ENCODE measurements around the gene ALDH1A3.

The ALDH1A3 gene

DNA sequence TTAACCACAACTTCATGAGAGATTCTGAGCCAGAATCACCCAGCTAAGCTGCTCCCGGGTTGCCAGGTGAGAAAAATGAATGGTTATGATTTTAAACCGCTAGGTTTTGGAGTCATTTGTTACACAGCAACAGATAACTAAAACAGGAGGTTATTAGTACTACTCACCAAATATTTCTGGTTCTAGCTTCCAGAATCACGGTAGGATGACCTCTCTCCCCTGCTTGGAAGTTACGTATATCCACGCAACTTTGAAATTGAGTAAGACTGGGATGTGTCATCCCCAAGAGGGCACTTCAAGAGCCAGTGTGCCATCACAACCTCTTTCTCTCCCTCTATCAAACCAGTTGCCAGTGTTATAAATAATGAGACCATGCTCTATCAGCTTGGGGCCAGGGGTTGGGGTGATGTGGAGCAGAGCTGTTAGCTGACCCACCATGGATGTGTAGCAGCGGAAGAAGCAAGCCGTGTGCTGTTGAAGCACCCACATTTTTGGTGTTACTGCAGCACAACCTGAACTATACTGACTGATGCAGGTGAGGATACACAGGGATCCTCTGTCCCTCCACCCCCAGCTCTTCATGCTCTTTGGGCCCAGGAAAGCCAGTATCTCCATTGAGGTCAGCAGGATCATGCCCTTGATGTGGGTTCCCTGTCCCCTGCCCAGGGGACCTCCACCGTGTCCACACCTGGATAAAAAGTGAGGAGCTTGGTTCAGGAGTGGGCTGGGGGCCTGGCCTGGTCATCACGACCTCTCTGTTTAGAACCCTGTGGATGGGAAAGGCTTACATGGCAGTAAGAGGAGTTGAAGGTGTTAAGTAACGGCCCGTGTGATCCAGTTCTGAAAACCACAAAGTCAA, 19.4 kb upstream of the ALDH1A3 start:
- no peak for DNase-seq

DNA sequence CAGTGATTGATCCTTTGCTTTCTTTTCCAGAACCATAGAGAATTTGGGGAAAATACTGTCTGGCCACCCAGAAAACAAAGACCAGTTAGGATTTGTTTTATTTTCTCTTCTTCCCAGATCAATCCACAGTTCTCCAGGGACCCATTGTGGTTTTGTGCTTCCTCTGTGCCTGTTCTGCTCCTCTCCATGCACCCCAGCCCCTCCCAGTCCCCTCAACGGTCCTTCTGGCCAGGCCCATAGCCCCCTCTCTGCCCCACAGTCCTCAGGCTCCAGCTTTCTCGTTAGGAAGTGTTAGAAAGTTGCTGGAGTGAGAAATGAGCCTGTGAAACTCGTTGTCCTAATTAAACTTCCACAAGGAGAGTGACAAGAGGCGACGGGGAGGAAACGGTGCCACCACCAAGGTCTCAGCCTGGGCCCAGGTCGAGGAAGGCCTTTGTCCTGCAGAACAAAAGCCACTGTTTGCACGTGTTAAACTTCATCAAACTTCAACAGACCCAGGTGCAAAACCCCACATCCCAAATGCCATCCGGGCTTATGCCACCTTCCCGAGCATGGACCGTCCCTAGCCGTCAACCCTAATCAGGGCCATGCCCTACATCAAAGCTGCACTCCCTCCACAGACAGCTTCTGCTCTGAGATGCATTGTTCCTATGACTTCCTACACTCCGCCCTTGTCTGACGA, 18.7 kb upstream of the ALDH1A3 start:
- no peak for DNase-seq

DNA sequence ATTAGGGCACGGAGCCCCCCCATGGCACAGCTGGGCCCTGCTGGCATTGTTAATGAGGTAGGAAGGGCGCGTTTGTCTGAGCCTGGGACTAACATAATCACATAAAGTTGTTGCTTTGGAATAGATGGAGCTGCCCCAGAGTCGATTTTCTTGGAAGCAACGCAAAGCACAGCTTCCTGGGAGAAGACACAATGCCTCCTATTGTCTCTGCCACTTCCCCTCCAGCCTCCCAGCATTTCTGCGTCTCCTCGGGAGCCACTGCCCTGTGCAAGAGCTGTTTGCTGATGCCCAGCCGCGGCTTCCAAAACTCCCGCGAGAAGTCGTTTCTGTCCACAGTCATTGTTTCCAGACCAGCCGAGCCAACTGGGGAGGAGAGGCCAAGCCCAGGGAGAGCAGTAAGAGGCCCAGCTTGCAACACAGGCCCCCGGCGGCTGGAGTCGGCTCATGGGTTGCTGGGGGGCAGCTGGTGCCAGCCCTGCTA, 18.1 kb upstream of the ALDH1A3 start:
- no peak for DNase-seq

GRCh38 chr15:100862162-100862561, 17.5 kb upstream of the ALDH1A3 start:
- DNase-seq: no peak

DNA sequence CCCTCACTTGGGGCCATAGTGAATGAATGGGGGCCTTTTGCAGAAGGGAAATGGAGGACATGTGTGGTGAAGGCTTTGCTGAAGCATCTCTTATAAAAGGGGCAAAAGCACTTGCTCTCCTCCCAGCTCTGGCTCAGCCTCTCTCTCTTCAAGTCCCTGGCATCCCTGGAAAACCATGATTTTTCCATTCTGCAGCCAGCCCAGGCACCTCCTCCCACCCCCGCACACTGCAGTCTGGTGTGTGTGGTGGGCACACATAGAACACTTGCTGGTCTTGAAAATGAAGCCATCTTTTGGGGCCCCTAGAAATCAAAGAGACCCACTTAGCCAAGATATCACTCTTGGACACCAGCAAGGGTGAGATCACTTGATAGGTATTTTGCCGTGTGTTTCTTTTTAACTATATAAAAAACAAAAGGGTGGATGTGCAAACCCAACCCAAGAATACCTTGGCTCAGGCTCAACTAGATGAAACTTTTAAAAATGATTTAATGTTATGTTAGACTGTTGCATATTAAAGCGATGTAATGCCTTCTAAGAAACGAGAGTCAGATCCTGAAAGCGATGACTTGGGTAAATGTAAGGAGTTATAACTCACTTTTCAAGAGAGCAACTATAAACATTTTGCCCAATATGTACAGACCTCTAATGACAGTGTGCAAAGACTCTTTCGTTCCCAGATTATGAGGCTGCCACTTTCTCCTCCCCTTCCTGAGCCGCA, 16.4 kb upstream of the ALDH1A3 start:
- DNase-seq: no peak

GRCh38 chr15:100863796-100864267, 15.8 kb upstream of the ALDH1A3 start:
- DNase-seq: no peak

- DNase-seq: no peak
Measured at GRCh38 chr15:100866386-100867330, 13.0 kb upstream of the ALDH1A3 start.

GRCh38 chr15:100867433-100867832, 12.2 kb upstream of the ALDH1A3 start:
- no peak for DNase-seq

DNA sequence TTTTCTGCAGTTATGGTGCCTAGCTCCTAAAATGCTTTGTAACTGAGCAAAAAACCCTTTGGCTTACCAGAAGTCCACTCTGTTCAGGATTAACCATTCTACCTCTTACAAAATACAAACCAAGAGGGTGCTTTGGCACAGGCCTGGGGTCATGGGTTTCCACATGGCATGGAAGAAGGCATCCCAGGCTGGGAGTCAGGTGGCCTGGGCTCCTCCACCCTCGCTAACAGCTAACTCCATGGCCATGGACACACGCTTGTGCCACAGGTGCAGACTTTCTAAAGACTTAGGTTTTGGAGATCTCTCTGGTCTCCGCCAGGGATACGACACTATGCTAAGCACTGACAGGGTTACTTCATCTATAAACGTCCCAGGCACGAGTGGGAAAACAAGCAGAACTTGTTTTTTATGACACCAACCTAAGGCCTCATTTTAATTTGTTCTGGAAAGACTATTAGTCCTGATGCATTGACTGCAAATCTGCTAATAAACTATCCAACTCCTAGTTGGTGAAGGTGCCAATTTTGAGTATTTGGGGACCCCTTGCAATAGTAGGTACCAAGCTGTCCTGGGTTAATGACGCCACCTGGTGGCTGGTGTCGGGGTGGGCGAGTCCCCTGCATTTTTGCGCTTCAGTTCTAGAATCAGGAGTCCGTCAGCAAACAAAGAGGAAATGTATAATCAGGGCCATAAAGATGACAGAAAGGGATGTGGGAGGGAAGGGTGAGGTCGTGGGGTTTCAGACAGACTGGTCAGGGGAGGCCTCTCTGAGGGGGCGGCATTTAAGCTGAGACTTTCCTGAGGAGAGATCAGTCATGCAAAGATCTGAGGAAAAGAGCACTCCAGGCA, 10.3 kb upstream of the ALDH1A3 start:
- DNase-seq: no peak

- peak; percentile 67 to 83 for DNase-seq
Measured at GRCh38 chr15:100873029-100873677, 6.5 kb upstream of the ALDH1A3 start.

DNA sequence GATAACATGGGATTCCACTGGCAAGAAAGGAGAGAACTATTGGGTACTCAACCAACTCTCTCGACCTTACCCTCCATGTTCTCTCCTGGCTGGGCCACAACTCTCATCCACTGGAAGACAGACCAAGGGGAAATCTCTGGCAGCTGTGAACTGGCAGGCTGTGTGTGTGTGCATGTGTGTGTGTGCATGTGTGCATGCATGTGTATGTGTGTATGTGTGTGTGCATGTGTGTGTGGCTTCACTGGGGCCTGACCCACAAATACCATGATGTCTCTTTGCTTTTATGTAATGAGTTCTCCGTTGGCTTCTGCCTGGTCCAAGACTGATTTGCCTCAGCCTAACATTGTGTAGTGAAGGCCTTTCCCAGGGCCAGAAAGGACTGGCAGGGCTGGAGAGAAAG, 4.1 kb upstream of the ALDH1A3 start:
- no peak for DNase-seq

GRCh38 chr15:100875976-100876375, 3.7 kb upstream of the ALDH1A3 start:
- DNase-seq: no peak

DNA sequence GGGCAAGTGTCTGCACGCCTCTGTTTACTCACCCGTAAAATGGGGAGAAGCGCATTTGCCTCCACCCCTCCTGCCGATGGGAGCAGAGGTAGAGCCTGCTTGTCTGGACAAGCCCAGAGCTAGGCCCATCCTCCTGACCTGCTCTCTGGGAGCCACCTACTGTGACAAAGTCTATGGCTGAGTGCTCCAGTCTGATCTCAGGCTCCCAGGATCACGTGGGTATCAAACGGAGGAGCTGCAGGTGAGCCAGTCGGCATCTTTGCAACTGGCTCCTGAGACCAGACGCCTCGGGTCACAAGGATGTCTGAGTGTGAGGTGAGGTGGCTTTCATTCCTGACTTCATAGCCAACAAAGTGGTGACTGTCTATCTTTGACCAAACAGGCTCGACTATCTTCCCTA, 2.1 kb upstream of the ALDH1A3 start:
- DNase-seq: no peak

DNA sequence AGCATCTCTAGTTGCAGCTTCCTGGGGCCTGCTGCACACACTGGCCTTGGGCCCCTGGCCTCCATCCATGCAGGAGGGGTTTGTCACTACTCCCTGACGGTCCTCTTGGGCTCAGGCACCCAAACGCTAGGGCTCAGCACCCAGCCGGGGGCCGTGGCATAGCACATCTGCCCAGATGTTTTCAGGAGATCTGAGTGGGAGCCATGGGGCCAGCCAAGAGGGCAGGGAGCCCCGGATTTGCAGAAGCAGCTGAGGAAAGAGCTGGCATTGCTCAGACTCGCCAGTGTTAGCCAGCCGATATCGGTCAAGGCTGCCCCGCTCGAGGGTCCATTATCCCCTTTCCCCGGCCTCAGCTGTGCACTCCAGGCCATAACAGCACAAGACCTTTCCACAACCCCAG, 1.5 kb upstream of the ALDH1A3 start:
- no peak for DNase-seq

DNA sequence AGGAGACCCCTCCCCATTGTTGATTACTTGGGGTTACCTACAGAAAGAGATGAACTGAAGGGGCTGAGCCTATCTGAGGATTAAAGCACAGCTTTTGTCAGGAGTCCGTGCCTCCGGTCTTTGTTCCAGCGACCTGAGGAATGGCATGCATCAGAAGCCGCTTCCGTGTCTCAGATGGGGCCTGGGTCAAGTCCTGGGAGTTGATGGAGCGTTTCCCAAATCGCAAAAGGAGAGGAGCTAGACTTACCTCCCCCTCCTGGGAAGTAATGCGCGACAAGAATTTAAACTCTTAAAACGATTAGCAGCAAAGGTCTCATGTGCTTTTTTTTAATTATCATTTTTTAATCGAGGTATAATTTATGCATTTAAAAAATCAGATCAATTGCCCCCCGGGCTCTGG, 983 bp upstream of the ALDH1A3 start:
- no peak for DNase-seq

GRCh38 chr15:100879061-100879463, 569 bp upstream of the ALDH1A3 start:
- DNase-seq: no peak

DNA sequence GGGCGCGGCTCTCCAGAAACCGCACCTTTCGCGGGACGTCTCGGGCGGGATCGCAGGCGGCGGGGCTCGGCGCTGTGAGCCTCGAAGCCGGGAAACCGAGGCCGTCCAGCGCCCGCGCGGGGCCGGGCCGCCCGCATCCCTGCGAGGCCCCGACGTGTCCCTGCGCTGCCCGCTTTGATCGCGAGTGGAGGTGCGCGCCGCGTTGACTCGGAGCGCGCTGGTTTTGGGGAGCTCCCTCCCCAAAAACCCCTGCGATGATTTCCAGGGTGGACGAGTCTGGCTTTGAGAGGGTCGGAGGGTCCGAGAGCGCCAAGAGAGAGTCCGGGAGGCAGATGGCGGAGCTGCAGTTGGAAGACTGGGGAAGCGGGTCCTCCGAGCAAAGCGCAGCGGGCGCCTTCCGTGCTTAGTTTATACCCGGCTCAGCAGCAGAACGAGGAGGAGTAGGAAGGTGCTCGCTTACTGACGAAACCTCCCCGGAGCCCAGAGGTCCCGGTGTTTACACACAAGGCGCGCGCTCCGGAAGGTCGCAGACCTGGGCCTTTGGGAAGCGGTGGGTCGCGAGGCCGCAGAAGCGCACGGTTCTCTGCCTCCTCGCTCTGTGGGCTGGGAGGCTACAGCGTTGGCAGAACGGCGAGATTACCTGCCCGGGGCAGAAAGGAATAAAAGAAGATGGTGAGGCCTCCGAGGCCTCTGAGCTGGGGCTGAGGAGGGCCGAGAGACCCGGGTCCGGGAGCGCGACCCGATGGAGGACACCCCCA, 687 bp downstream of the ALDH1A3 start:
- no peak for DNase-seq

GRCh38 chr15:100880897-100881242, 1.2 kb downstream of the ALDH1A3 start:
- no peak for DNase-seq

DNA sequence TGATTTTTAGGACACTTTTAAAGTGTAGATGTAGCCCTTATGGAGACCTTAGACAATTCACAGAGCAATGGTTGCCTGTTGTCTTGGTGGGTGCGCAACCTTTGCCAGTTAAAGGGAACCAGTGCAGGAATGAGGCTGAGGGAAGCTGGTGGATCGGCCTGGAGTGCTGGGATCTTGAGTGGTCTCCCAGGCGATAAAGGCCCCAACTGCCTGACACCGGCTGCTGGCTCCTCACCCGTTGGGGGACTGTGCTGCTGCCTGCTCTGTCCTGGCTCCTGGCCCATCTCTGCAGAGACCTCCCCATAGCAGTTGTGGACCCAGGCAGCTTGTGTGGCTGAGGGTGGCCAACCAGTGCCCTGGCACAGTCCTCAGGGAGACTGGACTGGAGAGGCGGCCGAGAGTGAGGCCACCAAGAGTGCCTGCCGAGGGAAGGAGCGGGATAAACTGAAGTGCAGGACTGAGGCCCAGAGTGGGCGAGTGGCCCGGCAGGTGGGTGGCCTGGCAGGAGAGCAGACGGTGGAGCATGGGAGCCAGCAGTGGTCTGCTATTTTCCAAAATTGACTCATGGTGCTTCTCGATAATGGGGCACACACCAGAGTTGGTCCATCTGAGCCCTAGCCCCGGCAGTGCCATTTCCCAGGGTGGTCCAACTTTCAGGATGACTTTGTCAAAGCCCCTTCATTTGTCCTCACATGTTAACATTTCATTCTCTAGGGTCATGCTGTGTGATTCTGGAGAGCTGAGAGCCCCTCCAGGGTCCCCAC, 2.1 kb downstream of the ALDH1A3 start:
- DNase-seq: no peak
